GM18907 (cell line): Measurements from ENCODE around the gene DISC1.
"Not testable (repeated sequence)": the region's sequence is repeated elsewhere in the genome, so short reads cannot be mapped to it uniquely, and the experiment has no call there.

ENCODE experiments used
- ATAC-seq: cut with Tn5 transposase; IDR thresholded peaks from one replicate; pipeline ENCODE4 v1.9.1; 2021; ENCODE audit warnings: mild to moderate bottlenecking, moderate library complexity; ENCODE audit not compliant: unreplicated experiment

The DISC1 gene

DNA sequence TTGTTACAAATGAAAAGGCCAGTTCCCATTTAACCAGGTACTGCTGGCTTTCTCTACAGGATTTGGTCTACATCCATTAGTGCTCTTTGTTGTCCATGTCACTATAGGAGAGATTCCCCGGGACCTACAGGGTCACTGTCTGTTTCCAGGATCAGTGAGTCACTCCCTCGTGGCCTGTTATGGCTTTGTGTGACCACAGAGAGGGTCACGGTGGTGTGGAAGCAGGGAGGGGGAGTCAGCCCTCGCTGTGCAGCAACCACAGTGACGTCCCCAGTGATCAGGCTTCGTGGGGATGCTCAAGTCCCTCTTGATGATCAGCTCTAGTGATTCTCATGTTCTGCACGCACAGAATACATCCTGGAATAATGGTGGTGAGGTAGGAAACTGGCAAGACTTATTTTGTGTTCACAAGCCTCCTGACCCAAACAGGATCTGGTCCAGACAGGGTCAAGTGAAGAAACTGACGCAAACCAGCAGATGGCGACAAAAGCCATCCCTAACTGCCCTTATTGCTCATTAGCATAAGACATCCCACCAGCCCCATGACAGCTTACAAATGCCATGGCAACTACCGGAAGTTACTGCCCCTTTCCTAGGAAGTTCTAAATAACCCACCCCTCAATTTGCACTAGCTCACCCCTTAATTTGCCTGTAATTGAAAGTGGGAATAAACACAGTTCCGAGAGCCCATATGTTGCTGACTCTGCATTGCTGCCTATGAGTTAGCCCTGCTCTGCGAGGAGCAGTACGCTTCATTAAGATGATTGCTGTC, 98.5 kb downstream of the DISC1 start:
- ATAC-seq = peak; percentile 71

DNA sequence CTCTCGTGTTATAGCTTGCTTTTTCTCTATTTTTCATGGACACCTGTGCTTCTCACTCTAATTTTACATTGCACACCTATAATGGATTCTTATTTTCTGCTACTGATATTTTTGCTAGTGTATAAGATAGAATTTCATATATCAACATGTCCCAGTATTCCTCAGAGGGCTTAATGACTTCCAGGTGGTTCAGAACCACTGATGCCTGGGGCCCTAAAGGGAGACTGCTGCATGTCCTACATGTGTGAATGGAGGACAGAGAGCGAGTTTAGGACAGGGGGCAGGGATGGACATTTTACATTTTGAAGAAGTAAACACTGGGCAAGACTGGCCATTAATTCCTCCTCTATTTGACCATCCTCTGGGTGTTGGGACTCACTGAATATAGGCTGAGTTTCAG, 100.6 kb downstream of the DISC1 start:
- ATAC-seq = no peak

DNA sequence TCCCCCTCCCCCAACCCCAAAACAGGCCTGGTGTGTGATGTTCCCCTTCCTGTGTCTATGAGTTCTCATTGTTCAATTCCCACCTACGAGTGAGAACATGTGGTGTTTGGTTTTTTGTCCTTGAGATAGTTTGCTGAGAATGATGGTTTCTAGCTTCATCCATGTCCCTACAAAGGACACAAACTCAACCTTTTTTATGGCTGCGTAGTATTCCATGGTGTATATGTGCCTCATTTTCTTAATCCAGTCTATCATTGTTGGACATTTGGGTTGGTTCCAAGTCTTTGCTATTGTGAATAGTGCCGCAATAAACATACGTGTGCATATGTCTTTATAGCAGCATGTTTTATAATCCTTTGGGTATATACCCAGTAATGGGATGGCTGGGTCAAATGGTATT, 102.4 kb downstream of the DISC1 start:
- not testable (repeated sequence) for ATAC-seq

DNA sequence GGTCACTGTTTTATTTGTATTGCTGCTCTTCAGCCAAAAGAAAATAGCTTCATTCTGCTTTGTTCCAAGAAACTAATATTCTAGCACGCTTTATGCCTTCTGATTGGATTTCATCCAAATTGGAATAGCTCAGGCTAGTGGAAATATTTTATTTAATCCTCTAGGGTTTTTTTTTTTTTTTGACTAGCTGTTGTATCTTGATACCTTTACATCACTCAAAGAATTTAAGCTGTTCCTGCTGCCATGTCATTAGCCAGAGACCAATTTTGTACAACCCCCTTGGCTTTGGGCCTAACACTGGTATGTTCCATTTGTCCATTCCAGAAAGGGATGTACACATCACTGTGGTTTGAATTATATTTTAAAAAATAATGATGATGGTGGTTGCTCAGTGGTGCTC, 103.0 kb downstream of the DISC1 start:
- no peak for ATAC-seq

DNA sequence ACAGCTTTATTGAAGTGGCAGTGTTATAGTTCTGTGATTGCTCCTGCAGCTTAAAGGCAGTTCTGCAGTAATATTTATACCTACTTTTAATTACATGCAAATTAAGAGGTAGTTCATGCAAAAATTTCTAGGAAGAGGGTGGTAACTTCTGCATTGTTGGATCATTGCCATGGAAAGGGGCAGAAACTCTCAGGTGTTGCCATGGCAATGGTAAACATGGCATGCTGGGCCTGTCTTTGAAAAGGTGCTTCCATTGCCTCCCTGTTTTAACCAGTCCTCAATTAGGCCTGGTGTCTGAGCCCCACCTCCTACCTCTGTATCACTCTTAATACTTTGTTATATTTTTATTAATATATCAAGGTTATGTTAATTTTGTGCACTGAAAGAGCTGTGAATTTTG, 104.7 kb downstream of the DISC1 start:
- no peak for ATAC-seq

DNA sequence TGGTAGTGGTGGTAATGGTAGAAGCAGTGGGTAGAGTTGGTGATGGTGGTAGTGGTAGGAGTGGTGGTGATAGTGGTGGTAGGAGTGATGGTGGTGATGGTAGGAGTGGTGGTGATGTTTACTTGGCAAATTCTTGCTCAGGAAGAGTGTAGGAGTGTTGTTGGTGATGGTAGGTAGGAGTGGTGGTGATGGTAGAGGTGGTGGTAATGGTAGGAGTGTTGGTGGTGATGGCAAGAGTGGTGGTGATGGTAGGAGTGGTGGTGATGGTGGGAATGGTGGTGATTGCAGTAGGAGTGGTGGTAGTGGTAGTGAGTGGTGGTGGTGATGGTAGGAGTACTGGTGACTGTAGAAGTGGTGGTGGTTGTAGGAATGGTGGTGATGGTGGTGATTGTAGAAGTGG, 106.5 kb downstream of the DISC1 start:
- ATAC-seq = no peak

DNA sequence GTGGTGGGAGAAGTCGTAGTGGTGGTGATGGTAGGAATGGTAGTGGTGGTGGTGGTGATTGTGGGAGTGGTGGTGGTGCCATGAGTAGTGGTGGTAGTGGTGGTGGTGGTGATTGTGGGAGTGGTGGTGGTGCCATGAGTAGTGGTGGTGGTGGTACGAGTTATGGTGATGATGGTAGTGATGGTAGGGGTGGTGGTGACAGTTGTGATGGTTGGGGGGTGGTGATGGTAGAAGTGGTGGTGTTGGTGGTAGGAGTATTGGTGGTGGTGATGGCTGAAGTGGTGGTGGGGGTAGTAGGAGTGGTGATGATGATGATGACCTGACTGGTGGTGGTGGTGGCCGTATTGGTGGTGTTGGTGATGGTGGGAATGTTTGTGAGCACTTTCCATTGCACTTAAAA, 107.1 kb downstream of the DISC1 start:
- ATAC-seq = no peak

DNA sequence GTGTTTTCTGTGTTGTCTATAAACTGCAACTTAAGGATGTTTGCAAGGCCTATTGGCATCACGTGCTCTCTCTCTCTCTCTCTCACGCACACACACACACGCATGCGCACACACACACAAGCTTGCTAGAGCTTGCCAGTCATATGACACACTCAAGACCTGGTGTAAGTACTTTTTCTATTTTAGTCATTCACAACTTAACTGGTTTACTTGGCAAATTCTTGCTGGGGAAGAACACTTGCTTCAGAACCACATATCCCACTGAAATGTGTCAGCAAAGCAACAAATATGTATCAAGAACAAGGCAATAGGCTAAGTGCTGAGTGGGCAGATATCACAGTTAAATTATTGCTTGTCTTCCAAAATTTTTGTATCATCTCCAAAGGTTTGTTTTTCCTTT, 107.8 kb downstream of the DISC1 start:
- no peak for ATAC-seq

DNA sequence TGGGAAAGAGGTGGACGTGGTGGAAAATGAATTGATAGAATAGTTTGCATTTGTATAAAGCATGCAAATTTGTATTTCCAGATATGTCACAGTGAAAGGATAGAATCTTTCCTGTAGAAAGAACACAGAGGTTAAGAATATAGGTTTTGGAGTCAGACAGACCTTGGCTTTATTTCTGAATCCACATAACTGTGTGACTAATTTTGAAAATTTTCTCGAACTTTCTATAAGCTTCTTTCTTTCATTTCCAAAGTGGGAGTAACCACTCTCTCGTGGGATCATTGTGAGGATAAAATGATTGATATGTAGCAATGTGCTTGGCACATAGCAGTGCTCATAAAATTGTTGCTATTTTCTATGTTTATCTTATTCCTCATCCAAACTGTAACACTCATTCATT, 108.8 kb downstream of the DISC1 start:
- no peak for ATAC-seq

DNA sequence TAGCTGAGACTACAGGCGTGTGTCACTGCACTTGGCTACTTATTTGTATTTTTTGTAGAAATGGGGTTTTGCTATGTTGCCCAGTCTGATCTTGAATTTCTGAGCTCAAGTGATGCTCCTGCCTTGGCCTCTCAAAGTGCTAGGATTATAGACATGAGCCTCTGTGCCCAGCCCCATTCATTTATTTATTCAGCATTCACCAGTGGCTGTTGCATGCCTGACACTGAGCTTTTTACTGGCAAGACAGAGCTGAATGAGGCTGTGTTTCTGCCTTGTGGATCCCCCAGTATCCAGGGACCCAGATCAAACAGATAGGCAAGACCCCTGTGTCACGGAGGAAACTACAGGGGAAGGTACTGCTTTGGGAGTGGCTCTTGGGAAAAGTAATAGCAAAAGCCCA, 109.4 kb downstream of the DISC1 start:
- ATAC-seq = no peak

DNA sequence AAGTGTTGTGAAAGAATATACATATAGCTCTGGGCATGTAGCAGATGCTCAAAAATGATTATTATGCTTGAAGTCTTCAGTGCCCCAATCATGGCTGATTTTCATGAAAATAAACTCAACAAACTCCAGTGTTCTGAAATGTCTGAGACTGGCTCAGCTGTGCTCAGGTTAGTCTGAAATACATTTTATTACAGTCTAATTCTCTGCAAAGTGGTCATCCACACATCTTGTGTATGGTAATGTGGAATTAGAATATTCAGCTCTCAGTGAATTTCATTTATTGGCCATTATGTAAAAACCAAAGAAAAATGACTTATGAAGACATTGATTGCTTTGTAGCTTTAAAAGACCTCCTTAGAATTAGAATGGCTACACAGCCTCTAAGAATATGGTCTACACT, 109.9 kb downstream of the DISC1 start:
- ATAC-seq = no peak

DNA sequence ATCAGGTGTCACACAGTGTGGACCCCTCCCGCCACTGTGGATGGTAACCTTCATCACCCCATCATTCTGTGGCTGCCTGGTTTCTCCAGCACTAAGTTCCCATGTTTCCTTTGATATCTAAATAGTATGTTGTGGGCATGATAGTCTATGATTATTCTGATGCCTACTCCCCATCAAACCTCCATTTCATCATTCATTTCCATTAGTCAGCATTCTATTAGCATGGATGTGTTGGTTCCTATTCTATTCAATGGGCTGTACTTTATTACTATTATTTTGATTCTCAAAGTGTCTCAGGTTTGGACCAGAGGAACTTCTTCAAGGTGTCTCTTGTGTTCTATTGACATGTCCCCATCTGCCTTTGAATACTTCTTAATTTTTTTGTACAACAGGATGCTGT, 112.0 kb downstream of the DISC1 start:
- ATAC-seq = no peak

DNA sequence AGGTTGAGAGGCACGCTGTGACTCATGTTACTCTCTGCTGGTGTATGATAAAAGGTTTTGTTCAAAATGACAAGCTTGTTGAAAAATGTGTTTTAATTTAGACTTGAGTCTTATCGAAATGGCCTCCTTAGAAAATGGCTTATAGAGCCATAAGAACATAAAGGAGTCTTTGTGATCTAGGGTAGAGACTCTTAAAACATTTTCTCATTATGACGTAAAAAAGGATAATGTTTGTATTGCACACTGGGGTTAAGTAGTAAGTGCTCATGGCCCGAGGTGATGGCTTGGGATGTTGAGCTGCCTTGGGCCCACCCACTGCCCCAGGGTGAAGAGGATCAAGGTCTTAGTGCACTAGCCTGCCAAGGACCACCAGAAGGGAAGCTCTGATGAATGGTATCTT, 117.4 kb downstream of the DISC1 start:
- no peak for ATAC-seq

DNA sequence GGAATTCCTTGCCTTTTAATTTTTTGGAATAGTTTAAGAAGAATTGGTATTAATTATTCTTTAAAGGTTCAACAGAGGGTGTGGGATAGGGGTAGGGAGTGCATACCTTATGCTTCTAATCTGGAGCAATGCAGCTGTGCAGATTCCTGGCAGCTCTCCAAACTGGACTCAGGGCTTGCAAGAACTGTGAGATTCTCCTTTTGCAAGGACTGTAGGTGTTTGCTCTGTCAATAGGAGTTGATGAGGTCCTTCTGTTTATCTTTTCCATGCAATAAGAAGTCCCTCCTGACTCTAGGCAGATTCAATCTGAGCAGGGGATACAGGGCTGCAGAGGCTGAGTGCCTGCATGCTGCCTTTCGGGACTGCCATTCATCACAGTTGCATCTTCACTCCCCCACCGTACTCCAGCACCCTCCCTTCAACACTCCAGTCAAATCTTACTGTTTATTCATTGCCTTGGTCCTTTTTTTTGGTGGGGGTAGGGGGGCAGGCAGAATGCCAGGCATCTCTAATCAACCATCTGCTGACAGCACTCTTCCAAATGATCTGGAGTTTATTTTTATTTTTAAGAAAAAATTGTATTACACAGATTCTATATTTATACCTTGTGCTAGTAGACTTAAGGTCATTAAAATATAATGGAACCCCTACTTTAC, 122.3 kb downstream of the DISC1 start:
- ATAC-seq = no peak

DNA sequence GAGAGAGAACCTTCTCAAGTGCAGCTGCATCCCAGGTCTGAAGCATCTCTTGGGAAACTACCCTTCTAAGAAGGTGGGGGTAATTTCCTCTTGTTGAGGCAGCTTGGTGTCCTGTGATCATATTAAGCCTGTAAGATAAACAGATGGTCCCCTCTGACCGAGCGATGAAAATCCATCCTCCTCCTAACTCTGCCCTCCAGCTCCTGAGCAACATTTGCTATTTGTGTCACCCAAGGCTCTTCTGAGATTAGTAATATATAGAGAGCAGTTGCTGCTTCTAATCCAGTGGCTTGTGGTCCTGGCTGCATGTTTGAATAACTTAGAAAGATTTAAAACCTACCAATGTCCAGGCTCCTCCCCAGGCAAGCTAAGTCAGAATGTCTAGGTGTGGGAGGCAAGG, 123.7 kb downstream of the DISC1 start:
- ATAC-seq = no peak

DNA sequence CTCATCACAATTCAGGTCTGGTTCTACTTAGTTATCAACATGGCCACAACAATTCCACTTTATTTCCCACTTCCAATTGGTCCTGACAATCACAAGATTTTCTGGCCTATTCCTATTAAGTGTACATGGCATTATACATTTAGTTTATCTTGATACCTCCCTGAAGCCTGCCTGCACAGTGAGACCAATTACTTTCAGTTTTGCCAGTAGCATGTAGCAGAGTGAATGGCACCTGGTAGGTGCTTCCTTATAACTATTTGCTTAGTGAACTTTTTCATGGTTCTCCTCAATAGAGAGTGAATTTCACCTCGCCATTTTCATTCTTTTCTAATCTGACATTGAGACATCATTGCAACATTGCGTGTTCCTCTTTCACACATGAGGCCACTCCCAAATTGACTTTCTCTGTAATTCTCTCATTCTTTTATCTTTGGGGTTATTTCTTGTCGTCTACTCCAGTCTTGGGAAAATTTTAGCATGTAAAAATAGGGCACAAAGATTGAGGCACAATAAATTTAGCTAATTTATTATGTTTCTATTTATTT, 124.3 kb downstream of the DISC1 start:
- ATAC-seq = no peak

DNA sequence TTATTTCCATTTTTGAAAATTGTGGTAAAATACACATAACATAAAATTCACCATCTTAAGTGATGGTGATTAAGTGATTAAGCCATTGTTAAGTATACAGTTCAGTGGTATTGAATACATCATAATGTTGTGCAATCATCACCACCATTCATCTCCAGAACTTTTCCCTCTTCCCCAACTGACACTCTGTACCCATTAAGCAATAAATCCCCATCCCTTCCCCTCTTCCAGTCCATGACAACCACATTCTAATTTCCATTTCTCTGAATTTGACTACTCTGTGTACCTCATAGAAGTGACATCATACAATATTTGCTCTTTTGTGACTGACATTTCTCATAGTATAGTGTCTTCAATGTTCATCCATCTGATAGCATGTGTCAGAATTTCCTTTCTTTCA, 124.8 kb downstream of the DISC1 start:
- ATAC-seq = no peak

DNA sequence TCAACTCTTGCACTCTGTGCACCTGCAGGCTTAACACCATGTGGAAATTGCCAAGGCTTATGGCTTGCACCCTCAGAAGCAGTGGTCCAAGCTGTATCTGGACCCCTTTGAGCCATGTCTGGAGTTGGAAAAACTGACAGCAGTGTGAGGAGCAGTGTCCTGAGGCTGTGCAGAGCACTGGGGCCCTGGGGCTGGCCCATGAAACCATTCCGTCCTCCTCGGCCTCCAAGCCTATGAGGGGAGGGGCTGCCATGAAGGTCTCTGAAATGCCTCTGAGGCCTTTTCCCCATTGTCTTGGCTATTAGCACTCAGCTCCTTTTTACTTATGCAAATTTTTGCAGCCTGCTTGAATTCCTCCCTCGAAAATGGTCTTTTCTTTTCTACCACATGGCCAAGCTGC, 126.7 kb downstream of the DISC1 start:
- ATAC-seq = no peak

DNA sequence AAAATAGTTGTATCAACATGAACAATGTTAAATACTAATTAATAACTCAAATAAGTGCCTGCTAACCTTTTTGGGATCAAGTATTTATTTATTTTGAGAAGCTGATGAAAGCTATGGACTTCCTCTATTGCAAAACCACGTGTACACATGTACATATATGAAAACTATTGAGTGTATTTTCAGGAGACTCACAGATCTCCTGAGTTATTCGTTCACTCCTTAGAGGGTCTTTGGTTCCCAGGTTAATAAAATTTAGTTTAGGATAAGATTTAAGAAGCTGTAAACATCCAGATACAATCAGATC, 130.5 kb downstream of the DISC1 start:
- ATAC-seq = peak; percentile 42

DNA sequence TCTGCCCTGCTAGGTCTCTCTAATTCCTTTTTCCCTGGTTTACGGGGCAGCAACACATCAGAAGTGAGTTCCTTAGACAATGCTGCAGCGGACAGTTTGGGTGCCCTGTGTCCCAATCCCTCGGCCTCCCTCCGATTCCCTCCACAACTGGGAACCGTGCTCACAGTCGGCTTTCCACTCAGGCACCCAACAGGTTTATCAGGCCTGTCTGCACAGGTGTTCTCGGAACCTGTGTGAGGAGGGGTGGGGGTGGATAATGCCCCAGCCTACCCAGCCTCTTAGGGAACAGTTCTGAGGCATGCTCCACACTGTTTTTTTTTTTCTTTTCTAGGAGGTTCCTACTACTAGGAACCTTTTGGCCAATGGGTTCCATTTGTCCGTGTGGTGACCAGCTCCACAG, 131.2 kb downstream of the DISC1 start:
- ATAC-seq = no peak

DNA sequence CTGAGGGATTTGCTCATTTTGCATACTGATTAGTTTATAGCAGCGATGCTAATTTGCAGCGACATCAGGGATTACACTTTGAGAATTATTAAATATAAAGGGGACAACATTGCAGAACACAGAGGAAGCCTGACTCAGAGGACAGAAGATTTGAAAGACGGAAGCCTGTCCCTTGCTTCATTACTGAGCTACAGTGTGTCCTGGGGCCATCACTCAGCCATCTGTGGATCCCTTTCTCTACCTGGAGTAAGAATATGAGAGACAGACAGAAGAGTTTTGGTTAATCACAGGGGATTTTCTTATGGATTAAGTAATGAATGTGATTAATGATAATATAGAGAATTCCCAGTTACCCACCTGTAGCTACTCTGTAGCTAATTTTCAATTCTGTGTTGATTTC, 134.7 kb downstream of the DISC1 start:
- no peak for ATAC-seq

DNA sequence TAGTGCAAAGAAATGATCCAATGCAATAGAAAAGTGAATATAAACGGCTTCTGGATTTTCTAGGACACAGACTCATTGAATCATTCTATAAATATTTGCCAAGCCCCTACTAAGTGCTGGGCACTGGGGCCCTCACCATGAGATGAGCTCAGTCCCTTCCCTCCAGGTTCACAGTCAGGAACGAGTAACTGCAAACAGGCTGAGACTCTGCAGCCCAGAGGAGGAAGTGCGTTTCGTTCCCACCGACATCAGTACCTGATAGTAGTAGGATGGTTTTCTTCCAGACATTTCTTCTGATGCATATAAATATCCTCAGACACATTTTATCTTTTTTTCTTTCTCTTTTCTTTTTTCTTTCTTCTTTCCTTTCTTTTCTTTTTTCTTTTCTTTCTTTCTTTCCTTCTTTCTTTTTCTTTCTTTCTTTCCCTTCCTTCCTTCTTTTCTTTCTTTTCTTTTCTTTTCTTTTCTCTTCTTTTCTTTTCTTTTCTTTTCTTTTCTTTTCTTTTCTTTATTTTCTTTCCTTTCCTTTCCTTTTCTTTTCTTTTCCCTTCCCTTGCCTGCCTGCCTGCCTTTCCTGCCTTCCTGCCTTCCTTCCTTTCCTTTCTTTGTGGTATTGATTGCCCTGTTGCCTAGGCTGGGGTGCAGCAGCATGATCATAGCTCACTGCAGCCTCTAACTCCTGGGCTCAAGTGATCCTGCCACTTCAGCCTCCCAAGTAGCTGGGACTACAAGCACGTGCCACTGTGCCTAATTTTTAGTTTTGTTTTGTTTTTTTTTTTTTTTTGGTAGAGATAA, 135.4 kb downstream of the DISC1 start:
- ATAC-seq = no peak
